IPS-18c (cell line): Measurements from ENCODE around the gene VAV3.

Source experiments
- H3K4me3 ChIP-seq: 2 replicates; pipeline ENCODE4 v1.7.0; 2013; ENCODE audit warnings: low read depth, mild to moderate bottlenecking, low read length, moderate library complexity; ENCODE audit not compliant: insufficient read depth
- H3K9me3 ChIP-seq: one replicate; pipeline ENCODE4 v1.6.1; 2013; ENCODE audit warnings: mild to moderate bottlenecking, low read length, moderate library complexity; ENCODE audit not compliant: control insufficient read depth, insufficient read depth

Gene VAV3

GRCh38 chr1:107946794-107947193 lies 18.2 kb downstream of the VAV3 start:
- Histone ChIP-seq H3K4me3 (no peak overlapping the region), H3K9me3 (no peaks in the 10 kb centered on the region)

DNA sequence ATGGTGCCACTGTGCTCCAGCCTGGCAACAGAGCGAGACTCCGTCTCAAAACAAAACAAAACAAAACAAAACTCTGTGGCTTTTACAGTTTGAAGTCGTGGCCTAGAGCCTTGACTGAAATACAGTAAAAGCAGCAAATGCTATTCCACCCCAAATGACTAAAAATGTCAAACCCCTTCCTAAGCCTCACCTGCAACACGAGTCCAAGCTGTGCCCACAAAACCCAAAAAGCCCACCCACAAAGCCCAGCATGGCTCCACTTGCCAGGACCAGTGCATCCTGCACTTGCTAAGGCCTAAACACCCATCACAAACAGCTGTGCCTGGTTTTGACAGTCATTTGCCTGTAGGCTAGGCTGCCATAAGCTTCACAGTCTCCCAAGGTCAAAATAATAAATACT lies 21.3 kb downstream of the VAV3 start:
- Histone ChIP-seq H3K4me3 (no peak overlapping the region), H3K9me3 (no peaks in the 10 kb centered on the region)

- no peak overlapping the region for H3K4me3 ChIP-seq
- no peaks in the 10 kb centered on the region for H3K9me3 ChIP-seq
Measured at GRCh38 chr1:107942814-107943213, 22.2 kb downstream of the VAV3 start.

DNA sequence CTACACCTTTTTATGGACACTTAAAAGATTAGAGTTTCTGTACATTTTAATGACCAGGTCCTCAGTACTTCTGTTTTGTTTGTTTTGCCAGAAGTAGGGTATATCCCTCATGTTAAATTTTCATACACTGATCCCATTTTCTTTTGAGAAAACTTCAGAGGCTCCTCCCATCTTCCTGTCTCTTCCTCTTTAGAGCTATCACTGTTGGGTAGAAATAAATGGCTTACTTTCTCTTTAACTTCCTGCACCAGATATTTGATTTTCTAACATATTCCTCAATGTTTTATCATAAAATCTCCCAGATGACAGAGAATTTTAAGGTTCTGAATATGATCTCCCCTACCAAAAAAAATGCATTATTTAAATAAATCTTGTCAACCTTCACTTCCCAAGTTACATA lies 23.4 kb downstream of the VAV3 start:
- Histone ChIP-seq H3K9me3 (no peaks in the 10 kb centered on the region), H3K4me3 (no peak overlapping the region)

DNA sequence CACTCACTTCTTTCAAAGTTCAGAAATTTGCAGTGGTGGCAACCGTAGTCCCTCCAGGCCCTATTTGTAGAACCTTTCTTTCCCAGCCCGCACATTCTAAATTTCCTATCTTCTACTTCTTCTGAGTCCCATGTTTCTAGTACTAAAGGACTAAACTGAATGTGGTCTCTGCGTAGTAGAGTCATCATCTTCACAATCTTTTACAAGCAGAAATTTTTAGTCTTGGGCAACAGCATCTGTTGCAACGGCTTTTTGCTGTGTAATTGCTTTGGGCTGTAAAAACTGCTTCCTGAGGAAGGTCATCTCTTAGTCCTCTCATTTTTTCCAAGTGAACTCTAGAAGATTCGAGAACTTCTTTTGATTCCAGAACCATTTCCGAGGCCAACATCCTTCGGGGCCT lies 23.9 kb downstream of the VAV3 start:
- Histone ChIP-seq H3K4me3 (no peak overlapping the region), H3K9me3 (no peaks in the 10 kb centered on the region)

DNA sequence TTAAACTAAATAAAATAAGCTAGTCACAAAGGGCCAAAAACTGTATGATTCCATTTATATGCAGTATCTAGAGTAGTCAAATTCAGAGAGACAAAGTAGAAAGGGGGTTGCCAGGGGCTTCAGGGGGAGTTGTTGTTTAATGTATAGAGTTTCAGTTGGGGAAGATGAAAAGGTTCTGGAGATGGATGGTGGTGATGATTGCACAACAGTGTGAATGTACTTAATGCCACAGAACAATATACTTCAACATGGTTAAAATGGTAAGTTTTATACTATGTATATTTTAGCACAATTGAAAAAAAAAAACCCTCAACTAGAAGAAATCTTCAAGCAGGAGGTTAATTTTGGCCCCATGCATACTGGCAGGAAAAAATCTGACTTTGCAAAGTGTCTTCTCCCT lies 24.3 kb downstream of the VAV3 start:
- H3K4me3 ChIP-seq: no peak overlapping the region
- no peaks in the 10 kb centered on the region for H3K9me3 ChIP-seq

- no peaks in the 10 kb centered on the region for H3K9me3 ChIP-seq
- no peak overlapping the region for H3K4me3 ChIP-seq
Measured at GRCh38 chr1:107940017-107940577, 24.9 kb downstream of the VAV3 start.

GRCh38 chr1:107939256-107939655 lies 25.7 kb downstream of the VAV3 start:
- H3K4me3 ChIP-seq: no peak overlapping the region
- no peaks in the 10 kb centered on the region for H3K9me3 ChIP-seq

GRCh38 chr1:107936498-107937481 lies 28.2 kb downstream of the VAV3 start:
- Histone ChIP-seq H3K9me3 (no peaks in the 10 kb centered on the region), H3K4me3 (no peak overlapping the region)

GRCh38 chr1:107935396-107936064 lies 29.4 kb downstream of the VAV3 start:
- no peaks in the 10 kb centered on the region for H3K9me3 ChIP-seq
- H3K4me3 ChIP-seq: no peak overlapping the region

DNA sequence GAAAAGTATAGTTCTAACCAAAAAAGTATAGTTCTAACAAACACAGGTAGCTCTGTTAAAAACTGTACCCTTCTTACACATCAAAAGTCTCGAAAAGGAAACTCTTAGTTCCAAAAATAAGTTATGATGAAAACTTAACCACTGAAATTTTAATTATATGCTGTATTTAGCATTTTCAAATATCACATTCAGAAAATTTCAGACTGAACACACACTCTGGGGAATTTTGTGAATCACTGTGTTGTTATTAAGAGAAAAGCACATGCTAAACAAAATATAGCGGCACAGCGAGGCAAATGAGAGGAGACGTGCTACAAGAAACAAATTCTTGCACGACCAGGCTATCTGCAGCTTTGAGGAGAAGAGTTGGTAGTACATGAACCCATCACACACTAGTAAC lies 30.4 kb downstream of the VAV3 start:
- no peak overlapping the region for H3K4me3 ChIP-seq
- no peaks in the 10 kb centered on the region for H3K9me3 ChIP-seq

GRCh38 chr1:107933736-107934135 lies 31.2 kb downstream of the VAV3 start:
- Histone ChIP-seq H3K9me3 (no peaks in the 10 kb centered on the region), H3K4me3 (no peak overlapping the region)

DNA sequence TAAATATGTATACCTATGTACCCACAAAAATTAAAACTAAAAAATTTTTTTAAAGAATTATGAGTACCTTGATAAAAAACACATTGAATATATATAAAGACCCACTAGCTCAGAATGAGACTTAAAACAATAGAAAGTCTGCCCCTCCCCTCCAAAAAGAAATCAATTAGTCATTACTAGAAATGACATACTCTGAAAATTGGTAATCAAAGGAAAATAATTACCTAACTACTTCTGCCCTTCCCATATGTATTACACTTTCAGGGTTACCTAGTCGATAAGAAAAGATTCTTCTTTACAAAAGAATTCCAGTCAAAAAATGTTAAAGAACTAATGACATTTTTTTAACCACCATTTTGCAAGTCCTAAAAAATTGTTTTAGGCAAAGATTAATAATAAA lies 34.7 kb downstream of the VAV3 start:
- Histone ChIP-seq H3K4me3 (no peak overlapping the region), H3K9me3 (peaks cover 2% of the 10 kb centered on the region)

- peaks cover 2% of the 10 kb centered on the region for H3K9me3 ChIP-seq
Measured at GRCh38 chr1:107927820-107928219, 37.2 kb downstream of the VAV3 start.

GRCh38 chr1:107926436-107927080 lies 38.4 kb downstream of the VAV3 start:
- H3K9me3 ChIP-seq: peaks cover 2% of the 10 kb centered on the region
- H3K4me3 ChIP-seq: no peak overlapping the region

More at GRCh38 chr1:107927820-107928219, 37.2 kb downstream of the VAV3 start:
- no peak overlapping the region for H3K4me3 ChIP-seq

DNA sequence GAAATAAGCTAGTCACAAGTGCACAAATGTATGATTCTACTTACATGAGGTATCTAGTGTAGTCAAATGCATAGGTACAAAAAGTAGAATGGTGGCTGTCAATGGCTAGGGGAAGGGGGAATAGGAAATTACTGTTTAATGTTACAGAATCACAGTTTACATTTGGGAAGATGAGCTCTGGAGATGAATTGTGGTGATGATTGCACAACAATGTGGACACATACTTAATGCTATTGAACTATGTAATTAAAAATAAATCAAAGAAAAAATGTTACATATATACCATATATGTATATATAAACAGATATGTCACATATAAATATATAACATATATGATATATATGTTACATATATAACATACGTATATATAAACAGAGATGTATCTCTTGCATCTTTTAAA lies 39.4 kb downstream of the VAV3 start:
- no peak overlapping the region for H3K4me3 ChIP-seq
- peaks cover 2% of the 10 kb centered on the region for H3K9me3 ChIP-seq

DNA sequence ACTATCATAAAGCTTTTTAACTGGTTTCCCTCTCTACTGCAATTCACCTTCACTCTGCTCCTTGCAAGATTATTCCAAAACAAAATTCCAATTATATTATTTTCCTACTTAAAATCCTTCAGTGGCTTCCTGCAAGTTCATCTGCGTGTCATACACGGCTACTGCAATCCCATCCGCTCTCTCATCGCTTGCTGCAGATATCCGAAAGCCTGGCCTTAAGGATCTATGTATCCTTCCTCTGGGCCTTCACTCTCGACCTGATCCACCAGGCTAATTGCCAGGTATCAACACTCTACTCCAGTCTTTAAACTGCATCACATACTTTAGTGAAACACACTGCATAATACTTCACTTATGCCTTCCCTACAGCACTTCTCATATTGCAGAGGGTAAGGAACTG lies 44.0 kb downstream of the VAV3 start:
- Histone ChIP-seq H3K4me3 (no peak overlapping the region), H3K9me3 (no peaks in the 10 kb centered on the region)
